BE2C (cell line): Measurements from ENCODE around the gene PDAP1.
"Not testable (repeated sequence)": the region's sequence is repeated elsewhere in the genome, so short reads cannot be mapped to it uniquely, and the experiment has no call there.

Source experiments
- DNase-seq: peaks from one replicate; pipeline ENCODE4 v3.0.0-alpha.2; 2020
- H3K27me3 ChIP-seq: fragments of 250-450 bp; sonication (Bioruptor Pico); 2 replicates; pipeline ENCODE4 v1.5.1; 2020; ENCODE audit warnings: mild to moderate bottlenecking
- H3K36me3 ChIP-seq: fragments of 250-450 bp; sonication (Bioruptor Pico); 2 replicates; pipeline ENCODE4 v1.5.1; 2020; ENCODE audit warnings: mild to moderate bottlenecking
- H3K4me1 ChIP-seq: fragments of 250-450 bp; sonication (Bioruptor Pico); 2 replicates; pipeline ENCODE4 v1.5.1; 2020
- H3K4me3 ChIP-seq: 2 replicates; pipeline ENCODE4 v1.5.1; 2011; ENCODE audit warnings: low read depth, low read length
- H3K9me3 ChIP-seq: fragments of 250-450 bp; sonication (Bioruptor Pico); 2 replicates; pipeline ENCODE4 v1.5.1; 2020
- CTCF ChIP-seq: IDR thresholded peaks from 2 replicates; pipeline ENCODE4 v1.5.1; 2012; ENCODE audit warnings: mild to moderate bottlenecking, low read depth, low read length

The PDAP1 gene

GRCh38 chr7:99420213-99420612, 11.8 kb upstream of the PDAP1 start:
- DNase-seq: no peak
- Histone ChIP-seq H3K9me3 (no peaks in the 10 kb centered on the region), H3K4me1 (no peaks in the 10 kb centered on the region), H3K4me3 (no peak overlapping the region), H3K36me3 (peaks cover 83% of the 10 kb centered on the region), H3K27me3 (no peaks in the 10 kb centered on the region)
- TF ChIP-seq CTCF: no peak

GRCh38 chr7:99419323-99420021, 11.1 kb upstream of the PDAP1 start:
- TF ChIP-seq CTCF: no peak
- Histone ChIP-seq H3K4me3 (no peak overlapping the region), H3K36me3 (peaks cover 83% of the 10 kb centered on the region), H3K27me3 (no peaks in the 10 kb centered on the region), H3K4me1 (no peaks in the 10 kb centered on the region), H3K9me3 (no peaks in the 10 kb centered on the region)
- DNase-seq: no peak

GRCh38 chr7:99418260-99418659, 9.9 kb upstream of the PDAP1 start:
- Histone ChIP-seq H3K9me3 (no peaks in the 10 kb centered on the region), H3K27me3 (no peaks in the 10 kb centered on the region), H3K36me3 (peaks cover 81% of the 10 kb centered on the region), H3K4me3 (no peak overlapping the region), H3K4me1 (no peaks in the 10 kb centered on the region)
- DNase-seq: no peak
- TF ChIP-seq CTCF: no peak

- peaks cover 89% of the 10 kb centered on the region for H3K36me3 ChIP-seq
- H3K27me3 ChIP-seq, H3K4me1 ChIP-seq, H3K4me3 ChIP-seq, H3K9me3 ChIP-seq: not testable (repeated sequence)
- peak; percentile 79 for DNase-seq
- peak; percentile 71 for TF ChIP-seq CTCF
Measured at GRCh38 chr7:99415513-99416127, 7.2 kb upstream of the PDAP1 start.

- H3K9me3 ChIP-seq: no peaks in the 10 kb centered on the region
- H3K36me3 ChIP-seq: peaks cover 60% of the 10 kb centered on the region
- H3K27me3 ChIP-seq: no peaks in the 10 kb centered on the region
- no peak for DNase-seq
- H3K4me1 ChIP-seq: peaks cover 4% of the 10 kb centered on the region; the same call in 1 of the 2 replicates
- peak overlapping the region; percentile 79; the same call in 1 of the 2 replicates for H3K4me3 ChIP-seq
- TF ChIP-seq CTCF: no peak
Measured at GRCh38 chr7:99410635-99411034, 2.2 kb upstream of the PDAP1 start.

- no peak for DNase-seq
- no peak for TF ChIP-seq CTCF
- H3K36me3 ChIP-seq: peaks cover 58% of the 10 kb centered on the region
- no peaks in the 10 kb centered on the region for H3K27me3 ChIP-seq
- H3K9me3 ChIP-seq: no peaks in the 10 kb centered on the region
- peak overlapping the region; percentile 79 for H3K4me3 ChIP-seq
- H3K4me1 ChIP-seq: peaks cover 4% of the 10 kb centered on the region; the same call in 1 of the 2 replicates
Measured at GRCh38 chr7:99409806-99410205, 1.4 kb upstream of the PDAP1 start.
